Measurements from ENCODE around the gene MACC1.

The MACC1 gene

GRCh38 chr7:20152511-20152910 lies 64.7 kb downstream of the MACC1 start:
- H3K27ac ChIP-seq, result no peak overlapping the region
- H3K4me3 ChIP-seq, result no peak overlapping the region
- no peak for TF ChIP-seq CTCF (IDR thresholded peaks at IDR 0.05)
- no peak for DNase-seq (ENCODE audit: low spot score)

- Histone ChIP-seq H3K4me3 (no peak overlapping the region), H3K27ac (no peak overlapping the region)
- no peak for DNase-seq (ENCODE audit: low spot score)
- no peak for TF ChIP-seq CTCF (IDR thresholded peaks at IDR 0.05)
These were observed 65.3 kb downstream of the MACC1 start for GRCh38 chr7:20151708-20152456.

GRCh38 chr7:20146451-20146850 lies 70.7 kb downstream of the MACC1 start:
- Histone ChIP-seq H3K4me3 (peak overlapping the region; percentile 2), H3K27ac (no peak overlapping the region)
- no peak for TF ChIP-seq CTCF (IDR thresholded peaks at IDR 0.05)
- no peak for DNase-seq (ENCODE audit: low spot score)

- no peak for DNase-seq (ENCODE audit: low spot score)
- H3K27ac ChIP-seq, result no peak overlapping the region
- TF ChIP-seq CTCF (IDR thresholded peaks at IDR 0.05), result no peak
- H3K4me3 ChIP-seq, result no peak overlapping the region
These were observed 72.4 kb downstream of the MACC1 start for GRCh38 chr7:20144801-20145200.

- no peak for TF ChIP-seq CTCF (IDR thresholded peaks at IDR 0.05)
- H3K4me3 ChIP-seq, result no peak overlapping the region
- no peak for DNase-seq (ENCODE audit: low spot score)
- H3K27ac ChIP-seq, result no peak overlapping the region
These were observed 75.5 kb downstream of the MACC1 start for GRCh38 chr7:20141666-20142065.

GRCh38 chr7:20141002-20141345 lies 76.2 kb downstream of the MACC1 start:
- Histone ChIP-seq H3K4me3 (no peak overlapping the region), H3K27ac (no peak overlapping the region)
- TF ChIP-seq CTCF (IDR thresholded peaks at IDR 0.05), result no peak
- no peak for DNase-seq (ENCODE audit: low spot score)

GRCh38 chr7:20140291-20141001 lies 76.7 kb downstream of the MACC1 start:
- no peak for DNase-seq (ENCODE audit: low spot score)
- no peak for TF ChIP-seq CTCF (IDR thresholded peaks at IDR 0.05)
- Histone ChIP-seq H3K4me3 (no peak overlapping the region), H3K27ac (no peak overlapping the region)
